Measurements from ENCODE around the gene VTI1A. TPM values are rescaled to one million over a fixed set of nuclear protein-coding genes. Genes with fewer than 3 reads are reported as not detected.

Gene VTI1A
- total and polyA plus RNA-seq, 2 of the 4 experiments (the other 2 are of a cell fraction) = 9.7 to 24.9 TPM

DNA sequence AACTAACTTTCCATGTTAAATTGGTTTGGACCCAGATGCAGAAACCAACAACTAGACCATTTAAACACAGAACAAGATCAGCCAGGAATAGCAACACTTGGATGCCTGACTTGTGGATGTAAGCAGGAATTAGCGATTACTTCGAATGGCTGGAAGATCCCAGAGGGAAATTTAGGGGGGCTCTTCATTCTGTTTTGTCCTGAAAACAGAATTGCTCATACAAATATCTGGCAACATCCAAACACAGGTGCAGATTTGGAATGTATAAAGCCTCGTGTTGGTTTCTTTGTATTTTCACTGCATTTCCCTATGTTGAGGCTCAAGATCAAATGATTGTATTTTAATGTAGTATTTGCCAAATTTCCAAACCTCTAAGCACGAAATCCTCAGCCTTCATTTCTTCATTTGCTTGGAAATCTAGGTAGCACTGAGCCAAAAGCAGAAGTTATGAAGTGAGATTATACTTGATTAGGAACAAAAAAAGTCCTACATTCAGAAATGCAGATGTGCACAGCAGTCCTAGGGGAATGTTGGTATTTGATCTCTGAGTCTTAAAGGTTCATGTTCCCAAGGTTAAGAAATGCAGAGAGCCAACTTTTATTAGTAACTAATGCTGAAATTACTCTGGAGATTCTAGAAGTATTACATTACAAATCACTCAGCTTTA, 254.3 kb downstream of the VTI1A start:
- H3K9me1 ChIP-seq (ENCODE audit: insufficient read depth, low read length) = no peaks in the 10 kb centered on the region
- H2BK15ac ChIP-seq (ENCODE audit: low read depth, low read length) = no peak overlapping the region
- no peak overlapping the region for H2BK120ac ChIP-seq (ENCODE audit: low read depth, low read length)
- no peak overlapping the region for H4K8ac ChIP-seq (ENCODE audit: low read depth in 2 of 2, low read length in 2 of 2)
- H2AK9ac ChIP-seq (replicated peaks; ENCODE audit: low read depth, low read length, poor library complexity) = no peak overlapping the region
- no peaks in the 10 kb centered on the region for H4K20me1 ChIP-seq (ENCODE audit: insufficient read depth, low read length)
- no peak overlapping the region for H2BK20ac ChIP-seq (ENCODE audit: low read depth, low read length)
- H3K23ac ChIP-seq (ENCODE audit: low read depth, low read length) = no peak overlapping the region
- CTCF ChIA-PET = interaction anchor here (1.1 kb wide), 1 partner anchor 683 kb away, joined by 3 read pairs; no protein-coding TSS in a partner anchor
- H2BK5ac ChIP-seq (ENCODE audit: low read depth, low read length, poor library complexity, severe bottlenecking) = no peak overlapping the region
- no TSS peak for BruUV-seq (replicated peaks)
- intact Hi-C loops (cut with micrococcal nuclease) (no loop called here), dilution Hi-C loops (cut with HindIII; ENCODE audit: low sequenced_read_pairs, unreplicated experiment) (no loop called here), in situ Hi-C loops (cut with MboI; ENCODE audit: low sequenced_read_pairs) (loop anchor here (25.0 kb wide), 1 partner anchor 686 kb away; no protein-coding TSS in a partner anchor)
- POLR2A ChIA-PET (ENCODE audit: unreplicated experiment) = no interaction called here
- H3K18ac ChIP-seq (ENCODE audit: low read depth, low read length) = no peak overlapping the region
- WGBS, 2 experiments (ENCODE audit: extremely low coverage in 2 of 2, insufficient read length in 1 of 2) = 100% methylated on average over 1 of the region's 4 CpGs; no CpG with 5 or more reads in 1 of the 2 experiments
- no peak for TF ChIP-seq CEBPB (IDR thresholded peaks at IDR 0.05; ENCODE audit: low read depth, low read length)
- no peak for TF ChIP-seq MAZ (IDR thresholded peaks at IDR 0.05; ENCODE audit: borderline replicate concordance, low read depth, low read length)
- TF ChIP-seq FOS (IDR thresholded peaks at IDR 0.05; ENCODE audit: low read depth, low read length) = no peak
- no peak for TF ChIP-seq NFE2L2 (IDR thresholded peaks at IDR 0.05; ENCODE audit: low read depth, low read length)
- TF ChIP-seq, protein P1, sequence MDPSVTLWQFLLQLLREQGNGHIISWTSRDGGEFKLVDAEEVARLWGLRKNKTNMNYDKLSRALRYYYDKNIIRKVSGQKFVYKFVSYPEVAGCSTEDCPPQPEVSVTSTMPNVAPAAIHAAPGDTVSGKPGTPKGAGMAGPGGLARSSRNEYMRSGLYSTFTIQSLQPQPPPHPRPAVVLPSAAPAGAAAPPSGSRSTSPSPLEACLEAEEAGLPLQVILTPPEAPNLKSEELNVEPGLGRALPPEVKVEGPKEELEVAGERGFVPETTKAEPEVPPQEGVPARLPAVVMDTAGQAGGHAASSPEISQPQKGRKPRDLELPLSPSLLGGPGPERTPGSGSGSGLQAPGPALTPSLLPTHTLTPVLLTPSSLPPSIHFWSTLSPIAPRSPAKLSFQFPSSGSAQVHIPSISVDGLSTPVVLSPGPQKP (IDR thresholded peaks at IDR 0.05; ENCODE audit: borderline replicate concordance, low read depth, low read length) = no peak
- TF ChIP-seq MXI1 (IDR thresholded peaks at IDR 0.05; ENCODE audit: borderline replicate concordance, low read depth, low read length) = no peak
- TF ChIP-seq BHLHE40 (IDR thresholded peaks at IDR 0.05; ENCODE audit: low read depth, low read length) = no peak
- TF ChIP-seq, protein P2, sequence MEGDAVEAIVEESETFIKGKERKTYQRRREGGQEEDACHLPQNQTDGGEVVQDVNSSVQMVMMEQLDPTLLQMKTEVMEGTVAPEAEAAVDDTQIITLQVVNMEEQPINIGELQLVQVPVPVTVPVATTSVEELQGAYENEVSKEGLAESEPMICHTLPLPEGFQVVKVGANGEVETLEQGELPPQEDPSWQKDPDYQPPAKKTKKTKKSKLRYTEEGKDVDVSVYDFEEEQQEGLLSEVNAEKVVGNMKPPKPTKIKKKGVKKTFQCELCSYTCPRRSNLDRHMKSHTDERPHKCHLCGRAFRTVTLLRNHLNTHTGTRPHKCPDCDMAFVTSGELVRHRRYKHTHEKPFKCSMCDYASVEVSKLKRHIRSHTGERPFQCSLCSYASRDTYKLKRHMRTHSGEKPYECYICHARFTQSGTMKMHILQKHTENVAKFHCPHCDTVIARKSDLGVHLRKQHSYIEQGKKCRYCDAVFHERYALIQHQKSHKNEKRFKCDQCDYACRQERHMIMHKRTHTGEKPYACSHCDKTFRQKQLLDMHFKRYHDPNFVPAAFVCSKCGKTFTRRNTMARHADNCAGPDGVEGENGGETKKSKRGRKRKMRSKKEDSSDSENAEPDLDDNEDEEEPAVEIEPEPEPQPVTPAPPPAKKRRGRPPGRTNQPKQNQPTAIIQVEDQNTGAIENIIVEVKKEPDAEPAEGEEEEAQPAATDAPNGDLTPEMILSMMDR (conservative IDR thresholded peaks at IDR 0.05; ENCODE audit: low read depth, low read length) = no peak
- no peak for TF ChIP-seq MAFK (IDR thresholded peaks at IDR 0.05; ENCODE audit: low read depth, low read length)
- no peak for TF ChIP-seq RAD21 (IDR thresholded peaks at IDR 0.05; ENCODE audit: low read length)
- no peak for TF ChIP-seq SMC3 (IDR thresholded peaks at IDR 0.05; ENCODE audit: low read depth, low read length)
- TF ChIP-seq CHD1 (IDR thresholded peaks at IDR 0.05; ENCODE audit: low read depth, low read length) = no peak
- TF ChIP-seq RCOR1 (IDR thresholded peaks at IDR 0.05; ENCODE audit: insufficient replicate concordance, low read length) = no peak
- TF ChIP-seq, protein P3, sequence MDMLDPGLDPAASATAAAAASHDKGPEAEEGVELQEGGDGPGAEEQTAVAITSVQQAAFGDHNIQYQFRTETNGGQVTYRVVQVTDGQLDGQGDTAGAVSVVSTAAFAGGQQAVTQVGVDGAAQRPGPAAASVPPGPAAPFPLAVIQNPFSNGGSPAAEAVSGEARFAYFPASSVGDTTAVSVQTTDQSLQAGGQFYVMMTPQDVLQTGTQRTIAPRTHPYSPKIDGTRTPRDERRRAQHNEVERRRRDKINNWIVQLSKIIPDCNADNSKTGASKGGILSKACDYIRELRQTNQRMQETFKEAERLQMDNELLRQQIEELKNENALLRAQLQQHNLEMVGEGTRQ (IDR thresholded peaks at IDR 0.05; ENCODE audit: low read depth, low read length) = no peak
- TF ChIP-seq RFX5 (IDR thresholded peaks at IDR 0.05; ENCODE audit: low read depth, low read length) = no peak
- TF ChIP-seq POLR2A (IDR thresholded peaks at IDR 0.05; ENCODE audit: low read depth, low read length) = no peak
- H3K79me1 ChIP-seq (ENCODE audit: low read depth in 1 of 2, low read length in 2 of 2) = no peaks in the 10 kb centered on the region
- no peak overlapping the region for H3K4me2 ChIP-seq (ENCODE audit: low read depth, low read length)
- no peaks in the 10 kb centered on the region for H3K4me1 ChIP-seq (ENCODE audit: control insufficient read depth, insufficient read depth, low read length)
- no peak overlapping the region for H4K5ac ChIP-seq (ENCODE audit: low read depth, low read length)
- no peak overlapping the region for H2AFZ ChIP-seq (replicated peaks; ENCODE audit: low read length, poor library complexity)
- ATAC-seq (ENCODE audit: low read depth) (no peak), DNase-seq (no peak)
- no peaks in the 10 kb centered on the region for H3K9me3 ChIP-seq (ENCODE audit: control insufficient read depth, insufficient read depth, low read length)
- H3K14ac ChIP-seq (replicated peaks; ENCODE audit: low read depth, low read length) = no peak overlapping the region
- no peaks in the 10 kb centered on the region for H3K36me3 ChIP-seq (ENCODE audit: control insufficient read depth, insufficient read depth, low read length)
- H4K91ac ChIP-seq (ENCODE audit: insufficient read depth, low read depth, low read length) = no peak overlapping the region
- no peak overlapping the region for H3K27ac ChIP-seq (ENCODE audit: insufficient read depth, low read length)
- no peak overlapping the region for H3K56ac ChIP-seq (ENCODE audit: extremely low read depth, insufficient read depth, low read length)
- H3K27me3 ChIP-seq (ENCODE audit: control insufficient read depth, insufficient read depth, low read length) = no peaks in the 10 kb centered on the region
- no peak overlapping the region for H3K4ac ChIP-seq (ENCODE audit: low read depth, low read length)
- H3K4me3 ChIP-seq (ENCODE audit: insufficient read depth, low read depth, low read length) = no peak overlapping the region
- no peak overlapping the region for H2AK5ac ChIP-seq (ENCODE audit: low read depth, low read length)
- H3K9ac ChIP-seq (ENCODE audit: low read depth, low read length) = no peak overlapping the region

Data from IMR-90 (cell line).